HepG2 (cell line): ENCODE measurements around the gene NTM. TPM values are rescaled to one million over a fixed set of nuclear protein-coding genes. Genes with fewer than 3 reads are reported as not detected.

Source experiments
- EEA1 ChIP-seq: sonication (generic); formaldehyde crosslinking; IDR thresholded peaks from 2 replicates; pipeline ENCODE4 v1.5.1; 2020; ENCODE audit warnings: mild to moderate bottlenecking, missing genetic modification reagents, borderline replicate concordance
- FOXJ3 ChIP-seq: sonication (generic); formaldehyde crosslinking; IDR thresholded peaks from 2 replicates; pipeline ENCODE4 v1.4.0; 2020; ENCODE audit warnings: missing genetic modification reagents, mild to moderate bottlenecking, borderline replicate concordance
- NBN ChIP-seq: fragments of 450-650 bp; conservative IDR thresholded peaks from 2 replicates; pipeline ENCODE4 v1.6.1; 2017
- PPARG ChIP-seq: conservative IDR thresholded peaks from 2 replicates; pipeline ENCODE4 v1.6.1; 2016; ENCODE audit warnings: missing biosample characterization, missing genetic modification reagents
- SAP130 ChIP-seq: IDR thresholded peaks from 2 replicates; pipeline ENCODE4 v1.6.1; 2016; ENCODE audit warnings: low read depth
- ZHX2 ChIP-seq, 2 experiments: sonication (generic) in 1 of 2; formaldehyde crosslinking in 1 of 2; IDR thresholded peaks; 2 replicates each; pipeline versions ENCODE4 v1.6.1 to v1.9.0; 2014 to 2022; ENCODE audit warnings: antibody characterized with exemption in 1 of 2, borderline replicate concordance in 1 of 2, inconsistent platforms in 1 of 2, low read depth in 1 of 2, missing genetic modification reagents in 1 of 2
- ZNF207 ChIP-seq: fragments of 450-650 bp; IDR thresholded peaks from 2 replicates; pipeline ENCODE4 v1.6.1; 2016; ENCODE audit warnings: antibody characterized with exemption, borderline replicate concordance
- ZNF441 ChIP-seq: sonication (generic); formaldehyde crosslinking; IDR thresholded peaks from 2 replicates; pipeline ENCODE4 v1.7.0; 2021; ENCODE audit warnings: missing genetic modification reagents, borderline replicate concordance
- ZNF766 ChIP-seq: sonication (generic); formaldehyde crosslinking; IDR thresholded peaks from 2 replicates; pipeline ENCODE4 v1.5.0; 2020; ENCODE audit warnings: missing genetic modification reagents, borderline replicate concordance
- ZSCAN22 ChIP-seq: sonication (generic); formaldehyde crosslinking; IDR thresholded peaks from 2 replicates; pipeline ENCODE4 v1.4.0; 2020; ENCODE audit warnings: mild to moderate bottlenecking, missing genetic modification reagents
- polyA plus RNA-seq, 8 experiments: library from polyadenylated mRNA; depleted of rRNA in 3 of 8; stranded (reverse) in 7 of 8; unstranded in 1 of 8; fragments of >200 nt; fragmentation: Illumina TruSeq in 4 of 8; extraction: Trizol in 4 of 8; gene quantifications; 2 replicates each; pipeline versions ENCODE4 v1.2.1 to v1.2.3, GENCODE V29; 2011 to 2016; ENCODE audit warnings: low read depth in 4 of 8, missing spikeins in 1 of 8, mixed read lengths in 1 of 8; ENCODE audit not compliant: insufficient read depth in 1 of 8
- total RNA-seq, 5 experiments: library from RNA; depleted of rRNA; stranded (reverse); fragments of >200 nt; fragmentation: Illumina TruSeq; extraction: Trizol; gene quantifications; 2 replicates each; pipeline ENCODE4 v1.2.3, GENCODE V29; 2016; ENCODE audit warnings: low read depth in 1 of 5

The NTM gene
- total and polyA plus RNA-seq, 2 of the 13 experiments (the other 11 are each of a cell fraction or from before 2014, with no cell fraction given), result not detected

GRCh38 chr11:131658414-131658813 lies 288.0 kb downstream of the NTM start (continued):
- no peak for TF ChIP-seq ZSCAN22 (CRISPR knock-in tag)
- TF ChIP-seq ZNF207, result no peak
- no peak for TF ChIP-seq ZNF441 (CRISPR knock-in tag)
- no peak for TF ChIP-seq PPARG (CRISPR knock-in tag)
- no peak for TF ChIP-seq ZHX2 (IDR thresholded peaks at IDR 0.05; ENCODE audit: low read depth)
- TF ChIP-seq ZHX2 (CRISPR knock-in tag; IDR thresholded peaks at IDR 0.05; ENCODE audit: borderline replicate concordance), result no peak
- no peak for TF ChIP-seq FOXJ3
- no peak for TF ChIP-seq SAP130
- no peak for TF ChIP-seq ZNF766 (CRISPR knock-in tag)
- TF ChIP-seq NBN, result no peak
- TF ChIP-seq EEA1 (CRISPR knock-in tag), result no peak
